Caki2 (cell line): ENCODE measurements around the gene APEX2. TPM values are rescaled to one million over a fixed set of nuclear protein-coding genes. Genes with fewer than 3 reads are reported as not detected.

ENCODE experiments used
- total RNA-seq: library from RNA; depleted of rRNA; stranded (reverse); fragments of >200 nt; shearing (Covaris generic); gene quantifications from 2 replicates; pipeline ENCODE4 v1.2.3, GENCODE V29; 2014; ENCODE audit warnings: low replicate concordance; rRNA removed

Gene APEX2
- total RNA-seq, 1 experiment from 2014 or later = 8.4 TPM

Other genes with a start within 250 kb of the APEX2 start
- not detected in 2 replicates for gene ITIH6, start 202.1 kb upstream of the APEX2 start, total RNA-seq
- 282 and 284 TPM in 2 replicates for gene MAGED2, start 192.6 kb upstream of the APEX2 start, total RNA-seq
- 1.3 and 5.0 TPM in 2 replicates for gene TRO, start 79.5 kb upstream of the APEX2 start, total RNA-seq
- gene PFKFB1, start 6.2 kb upstream of the APEX2 start, total RNA-seq = not detected in 2 replicates
- not detected in 2 replicates for gene ALAS2, start 30.6 kb downstream of the APEX2 start, total RNA-seq
- not detected in 2 replicates for gene PAGE2B, start 74.7 kb downstream of the APEX2 start, total RNA-seq
- gene PAGE2, start 88.7 kb downstream of the APEX2 start, total RNA-seq = not detected in 2 replicates
- 6.7 TPM in 1 of 2 replicates, not detected in the other for gene PAGE5, start 220.0 kb downstream of the APEX2 start, total RNA-seq